DND-41 (cell line): ENCODE measurements around the gene NLRP7.

Source experiments
- CTCF ChIP-seq: IDR thresholded peaks from 2 replicates; pipeline ENCODE4 v1.5.1; 2012; ENCODE audit warnings: borderline replicate concordance, low read length, moderate library complexity, mild to moderate bottlenecking; ENCODE audit not compliant: poor library complexity, severe bottlenecking; ENCODE audit errors: extremely low read depth
- EZH2 ChIP-seq: IDR thresholded peaks from 3 replicates; pipeline ENCODE4 v1.6.1; 2012; ENCODE audit warnings: borderline replicate concordance, low read depth, mild to moderate bottlenecking, moderate library complexity, low read length, inconsistent platforms; ENCODE audit not compliant: severe bottlenecking

GRCh38 chr19:54949412-54949811, 2.1 kb upstream of the NLRP7 start:
- TF ChIP-seq CTCF (no peak), EZH2 (no peak)
